Measurements from ENCODE around the gene ENOX1.

The ENOX1 gene

GRCh38 chr13:43414111-43414510 is 372.7 kb downstream of the ENOX1 start:
- H3K4me3 ChIP-seq (ENCODE audit: control insufficient read depth, low read depth, low read length), result no peak overlapping the region
- DNase-seq (ENCODE audit: low read depth), result no peak
- TF ChIP-seq CTCF (IDR thresholded peaks at IDR 0.05; ENCODE audit: control insufficient read depth, insufficient read depth, low read depth, low read length, missing control alignments), result no peak

GRCh38 chr13:43411741-43412140 is 375.0 kb downstream of the ENOX1 start:
- TF ChIP-seq CTCF (IDR thresholded peaks at IDR 0.05; ENCODE audit: control insufficient read depth, insufficient read depth, low read depth, low read length, missing control alignments), result no peak
- no peak for DNase-seq (ENCODE audit: low read depth)
- no peak overlapping the region for H3K4me3 ChIP-seq (ENCODE audit: control insufficient read depth, low read depth, low read length)

- H3K4me3 ChIP-seq (ENCODE audit: control insufficient read depth, low read depth, low read length), result no peak overlapping the region
- TF ChIP-seq CTCF (IDR thresholded peaks at IDR 0.05; ENCODE audit: control insufficient read depth, insufficient read depth, low read depth, low read length, missing control alignments), result no peak
- no peak for DNase-seq (ENCODE audit: low read depth)
Observed at GRCh38 chr13:43411211-43411610, 375.6 kb downstream of the ENOX1 start.

GRCh38 chr13:43408274-43408673 is 378.5 kb downstream of the ENOX1 start:
- no peak for DNase-seq (ENCODE audit: low read depth)

GRCh38 chr13:43407023-43407581 is 379.7 kb downstream of the ENOX1 start:
- H3K4me3 ChIP-seq (ENCODE audit: control insufficient read depth, low read depth, low read length), result no peak overlapping the region
- no peak for TF ChIP-seq CTCF (IDR thresholded peaks at IDR 0.05; ENCODE audit: control insufficient read depth, insufficient read depth, low read depth, low read length, missing control alignments)
- no peak for DNase-seq (ENCODE audit: low read depth)

More at GRCh38 chr13:43408274-43408673, 378.5 kb downstream of the ENOX1 start:
- H3K4me3 ChIP-seq (ENCODE audit: control insufficient read depth, low read depth, low read length), result no peak overlapping the region
- TF ChIP-seq CTCF (IDR thresholded peaks at IDR 0.05; ENCODE audit: control insufficient read depth, insufficient read depth, low read depth, low read length, missing control alignments), result no peak

- no peak for TF ChIP-seq CTCF (IDR thresholded peaks at IDR 0.05; ENCODE audit: control insufficient read depth, insufficient read depth, low read depth, low read length, missing control alignments)
- DNase-seq (ENCODE audit: low read depth), result no peak
- no peak overlapping the region for H3K4me3 ChIP-seq (ENCODE audit: control insufficient read depth, low read depth, low read length)
Observed at GRCh38 chr13:43405457-43405856, 381.3 kb downstream of the ENOX1 start.

GRCh38 chr13:43402380-43402779 is 384.4 kb downstream of the ENOX1 start:
- no peak overlapping the region for H3K4me3 ChIP-seq (ENCODE audit: control insufficient read depth, low read depth, low read length)
- no peak for DNase-seq (ENCODE audit: low read depth)
- TF ChIP-seq CTCF (IDR thresholded peaks at IDR 0.05; ENCODE audit: control insufficient read depth, insufficient read depth, low read depth, low read length, missing control alignments), result no peak

Data from AG09309 (cell line).